Measurements from ENCODE around the gene FMN1.

Gene FMN1

GRCh38 chr15:33099739-33100138 lies 94.8 kb downstream of the FMN1 start:
- in situ Hi-C loops (cut with HindIII; ENCODE audit: low pct_ligation_motif_present, low sequenced_read_pairs), result no loop called here
- H3K36me3 ChIP-seq (replicated peaks), result no peaks in the 10 kb centered on the region
- H3K27ac ChIP-seq, result no peak overlapping the region
- DNase-seq, result no peak
- TF ChIP-seq CTCF (IDR thresholded peaks at IDR 0.05; ENCODE audit: low read depth, low read length, missing control alignments), result no peak
- no peak overlapping the region for H3K4me3 ChIP-seq (ENCODE audit: low read depth, low read length)
- no peaks in the 10 kb centered on the region for H3K27me3 ChIP-seq (replicated peaks)

- Histone ChIP-seq H3K27me3 (replicated peaks) (no peaks in the 10 kb centered on the region), H3K27ac (peak overlapping the region; percentile 83), H3K4me3 (ENCODE audit: low read depth, low read length) (no peak overlapping the region), H3K36me3 (replicated peaks) (no peaks in the 10 kb centered on the region)
- DNase-seq, result no peak
- no peak for TF ChIP-seq CTCF (IDR thresholded peaks at IDR 0.05; ENCODE audit: low read depth, low read length, missing control alignments)
- in situ Hi-C loops (cut with HindIII; ENCODE audit: low pct_ligation_motif_present, low sequenced_read_pairs), result no loop called here
Measured at GRCh38 chr15:33099213-33099612, 95.3 kb downstream of the FMN1 start.

- Histone ChIP-seq H3K27ac (peak overlapping the region; percentile 83), H3K36me3 (replicated peaks) (no peaks in the 10 kb centered on the region), H3K4me3 (ENCODE audit: low read depth, low read length) (no peak overlapping the region), H3K27me3 (replicated peaks) (no peaks in the 10 kb centered on the region)
- in situ Hi-C loops (cut with HindIII; ENCODE audit: low pct_ligation_motif_present, low sequenced_read_pairs), result no loop called here
- no peak for TF ChIP-seq CTCF (IDR thresholded peaks at IDR 0.05; ENCODE audit: low read depth, low read length, missing control alignments)
- peak; percentile 95 for DNase-seq
Measured at GRCh38 chr15:33098094-33099058, 96.1 kb downstream of the FMN1 start.

GRCh38 chr15:33096134-33096533 lies 98.4 kb downstream of the FMN1 start:
- Histone ChIP-seq H3K27ac (peak overlapping the region; percentile 17), H3K36me3 (replicated peaks) (no peaks in the 10 kb centered on the region), H3K4me3 (ENCODE audit: low read depth, low read length) (no peak overlapping the region), H3K27me3 (replicated peaks) (no peaks in the 10 kb centered on the region)
- TF ChIP-seq CTCF (IDR thresholded peaks at IDR 0.05; ENCODE audit: low read depth, low read length, missing control alignments), result no peak
- in situ Hi-C loops (cut with HindIII; ENCODE audit: low pct_ligation_motif_present, low sequenced_read_pairs), result no loop called here
- no peak for DNase-seq

GRCh38 chr15:33095641-33096040 lies 98.9 kb downstream of the FMN1 start:
- H3K27me3 ChIP-seq (replicated peaks), result no peaks in the 10 kb centered on the region
- no peak overlapping the region for H3K27ac ChIP-seq
- no peak for TF ChIP-seq CTCF (IDR thresholded peaks at IDR 0.05; ENCODE audit: low read depth, low read length, missing control alignments)

More at GRCh38 chr15:33095641-33096040, 98.9 kb downstream of the FMN1 start:
- in situ Hi-C loops (cut with HindIII; ENCODE audit: low pct_ligation_motif_present, low sequenced_read_pairs), result no loop called here
- Histone ChIP-seq H3K4me3 (ENCODE audit: low read depth, low read length) (no peak overlapping the region), H3K36me3 (replicated peaks) (no peaks in the 10 kb centered on the region)
- no peak for DNase-seq

All from brain microvascular endothelial cell (primary cell).